IPS-20b (cell line): ENCODE data around the gene PHF19.

Experiments
- H3K27ac ChIP-seq: one replicate; pipeline ENCODE4 v1.5.1; 2013; ENCODE audit warnings: low read length
- H3K27me3 ChIP-seq: 2 replicates; pipeline ENCODE4 v1.6.1; 2013; ENCODE audit warnings: mild to moderate bottlenecking, low read length, inconsistent platforms; ENCODE audit not compliant: insufficient read depth
- H3K36me3 ChIP-seq: 2 replicates; pipeline ENCODE4 v1.6.1; 2013; ENCODE audit warnings: low read depth, mild to moderate bottlenecking, inconsistent platforms, low read length, moderate library complexity; ENCODE audit not compliant: insufficient read depth
- H3K4me1 ChIP-seq: 2 replicates; pipeline ENCODE4 v1.6.1; 2013; ENCODE audit warnings: mild to moderate bottlenecking, control low read depth, inconsistent platforms, low read length, moderate library complexity; ENCODE audit not compliant: insufficient read depth
- H3K4me3 ChIP-seq: 2 replicates; pipeline ENCODE4 v1.5.1; 2013; ENCODE audit warnings: mild to moderate bottlenecking, low read length, inconsistent platforms
- H3K9ac ChIP-seq: 2 replicates; pipeline ENCODE4 v1.6.1; 2013; ENCODE audit warnings: low read depth, mild to moderate bottlenecking, inconsistent platforms, low read length, moderate library complexity
- H3K9me3 ChIP-seq: 2 replicates; pipeline ENCODE4 v1.6.1; 2013; ENCODE audit warnings: mild to moderate bottlenecking, low read depth, low read length, inconsistent platforms; ENCODE audit not compliant: insufficient read depth

Gene PHF19

DNA sequence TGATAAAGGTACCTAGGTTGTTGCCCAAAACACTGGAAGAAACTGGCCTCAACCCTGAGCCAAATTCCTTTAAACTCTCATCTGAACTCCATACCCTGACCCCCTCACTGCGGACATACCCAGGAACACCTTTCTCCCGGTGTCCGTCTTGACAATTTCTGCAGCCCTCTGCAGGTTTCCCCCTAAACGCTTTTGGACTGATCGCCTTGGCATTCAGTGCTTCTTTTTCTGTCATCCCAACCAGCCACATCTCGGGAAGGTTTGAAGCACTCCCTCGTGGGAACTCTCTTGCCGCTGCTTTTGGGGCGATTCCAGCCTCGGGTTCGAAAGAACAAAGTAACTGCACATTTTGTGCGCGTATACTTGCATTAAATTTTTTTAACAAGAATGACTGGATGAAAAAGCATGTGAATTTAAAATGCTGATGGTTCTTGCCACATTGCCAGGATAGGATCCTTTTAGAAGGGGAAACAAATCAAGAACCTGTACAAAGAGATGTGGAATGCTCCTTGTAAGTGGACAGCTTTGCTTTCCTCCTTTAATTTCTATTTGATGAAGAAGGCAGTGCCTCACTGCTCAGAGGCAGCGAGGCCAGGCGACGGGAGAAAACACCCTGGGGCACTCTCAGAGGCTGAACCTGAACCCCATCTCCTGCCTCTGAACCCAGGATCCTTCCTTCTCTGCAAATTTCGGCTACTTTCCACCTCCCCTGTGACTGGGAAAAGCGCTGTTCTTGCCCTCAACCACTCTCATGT, 34.9 kb downstream of the PHF19 start:
- H3K36me3 ChIP-seq: peaks cover 21% of the 10 kb centered on the region; the same call in 1 of the 2 replicates
- H3K27ac ChIP-seq: peak overlapping the region; percentile 92
- no peaks in the 10 kb centered on the region for H3K27me3 ChIP-seq
- no peaks in the 10 kb centered on the region for H3K9me3 ChIP-seq
- peak overlapping the region; percentile 100 for H3K9ac ChIP-seq
- peak overlapping the region; percentile 98 for H3K4me3 ChIP-seq
- peaks cover 9% of the 10 kb centered on the region; the same call in 1 of the 2 replicates for H3K4me1 ChIP-seq

DNA sequence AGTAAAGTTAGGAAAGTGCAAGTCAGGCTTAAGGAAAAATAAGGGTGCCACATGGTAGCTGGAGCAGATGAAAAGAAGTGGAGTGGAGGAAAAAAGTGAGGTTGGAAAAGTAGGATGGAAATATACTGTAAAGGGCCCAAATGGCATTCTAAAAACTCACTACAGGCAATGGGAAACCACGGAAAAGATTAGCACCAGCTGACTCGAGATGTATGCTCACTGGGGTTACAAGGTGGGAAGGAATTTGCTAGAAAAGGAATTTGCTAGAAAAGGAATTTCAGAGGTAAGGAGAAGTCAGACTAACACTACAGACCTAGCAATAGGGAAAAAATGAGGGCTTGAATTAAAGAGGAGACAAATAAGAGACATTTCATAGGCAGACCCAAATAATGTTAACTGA, 37.8 kb downstream of the PHF19 start:
- Histone ChIP-seq H3K4me3 (no peak overlapping the region), H3K9me3 (no peaks in the 10 kb centered on the region), H3K27ac (no peak overlapping the region), H3K9ac (peak overlapping the region; percentile 37; the same call in 1 of the 2 replicates), H3K36me3 (peaks cover 29% of the 10 kb centered on the region), H3K4me1 (peaks cover 5% of the 10 kb centered on the region; the same call in 1 of the 2 replicates), H3K27me3 (no peaks in the 10 kb centered on the region)

DNA sequence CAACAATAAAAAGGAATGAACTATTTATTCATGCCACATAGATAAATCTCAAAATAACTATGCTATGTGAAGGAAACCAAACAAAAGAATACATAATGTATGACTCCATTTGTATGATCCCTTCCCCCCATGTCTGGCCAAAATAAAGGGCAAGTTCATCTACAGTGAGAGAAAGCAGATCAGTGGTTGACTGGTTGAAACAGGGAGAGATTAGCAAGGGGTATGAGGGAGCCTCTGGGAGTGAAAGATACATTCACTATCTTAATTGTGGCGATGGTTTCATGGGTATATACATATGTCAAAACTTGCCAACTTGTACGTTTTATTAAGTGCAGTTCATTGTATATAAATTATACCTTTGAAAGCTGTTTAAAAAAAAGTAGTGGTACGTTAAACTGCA, 39.1 kb downstream of the PHF19 start:
- Histone ChIP-seq H3K9ac (no peak overlapping the region), H3K4me1 (0 out of 2 replicates have a peak, but pooled peaks cover 2% of the 10 kb centered on the region), H3K27me3 (no peaks in the 10 kb centered on the region), H3K4me3 (no peak overlapping the region), H3K9me3 (no peaks in the 10 kb centered on the region), H3K36me3 (peaks cover 34% of the 10 kb centered on the region), H3K27ac (no peak overlapping the region)

DNA sequence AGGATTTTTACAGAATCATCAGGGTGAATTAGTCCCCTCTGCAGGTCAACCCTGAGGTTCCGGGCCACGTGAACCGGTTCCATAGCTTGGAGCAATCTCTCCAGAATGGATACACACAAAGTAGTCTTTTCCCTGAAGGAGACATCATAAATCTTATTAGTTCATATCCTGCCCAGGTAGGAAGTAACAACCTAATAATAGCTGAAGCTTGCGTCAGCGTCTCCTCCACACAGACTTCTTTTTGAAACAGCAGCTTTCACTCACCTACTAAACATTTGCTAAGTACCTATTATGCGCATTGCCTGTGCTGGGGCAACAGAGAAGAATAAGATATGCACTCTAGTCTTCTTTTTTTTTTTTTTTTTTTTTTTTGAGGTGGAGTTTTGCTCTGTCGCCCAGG, 43.7 kb downstream of the PHF19 start:
- H3K27ac ChIP-seq: no peak overlapping the region
- H3K9me3 ChIP-seq: no peaks in the 10 kb centered on the region
- H3K36me3 ChIP-seq: peaks cover 63% of the 10 kb centered on the region
- no peak overlapping the region for H3K9ac ChIP-seq
- H3K4me3 ChIP-seq: no peak overlapping the region
- H3K4me1 ChIP-seq: no peaks in the 10 kb centered on the region
- H3K27me3 ChIP-seq: no peaks in the 10 kb centered on the region

DNA sequence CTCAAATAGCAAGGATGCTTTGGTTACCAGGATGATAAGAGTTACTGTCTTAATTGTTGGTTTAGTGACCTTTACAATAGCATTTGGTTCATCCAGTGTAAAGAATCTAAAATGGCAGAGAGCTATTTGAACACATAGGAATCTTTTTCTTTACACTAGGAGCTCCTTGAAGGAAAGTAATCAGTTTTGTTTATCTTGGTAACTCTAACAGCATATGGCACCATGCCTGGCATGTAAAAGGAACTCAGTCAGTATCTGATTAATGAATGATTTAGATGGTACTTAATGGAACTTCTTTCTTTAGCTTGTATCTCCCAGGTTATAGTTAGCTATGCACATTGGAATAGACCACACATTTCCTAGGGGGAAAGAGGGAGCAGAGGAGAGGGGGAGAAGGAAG, 44.2 kb downstream of the PHF19 start:
- H3K9me3 ChIP-seq: no peaks in the 10 kb centered on the region
- H3K27me3 ChIP-seq: no peaks in the 10 kb centered on the region
- no peak overlapping the region for H3K9ac ChIP-seq
- H3K4me1 ChIP-seq: no peaks in the 10 kb centered on the region
- H3K27ac ChIP-seq: no peak overlapping the region
- H3K36me3 ChIP-seq: peaks cover 59% of the 10 kb centered on the region
- H3K4me3 ChIP-seq: no peak overlapping the region

DNA sequence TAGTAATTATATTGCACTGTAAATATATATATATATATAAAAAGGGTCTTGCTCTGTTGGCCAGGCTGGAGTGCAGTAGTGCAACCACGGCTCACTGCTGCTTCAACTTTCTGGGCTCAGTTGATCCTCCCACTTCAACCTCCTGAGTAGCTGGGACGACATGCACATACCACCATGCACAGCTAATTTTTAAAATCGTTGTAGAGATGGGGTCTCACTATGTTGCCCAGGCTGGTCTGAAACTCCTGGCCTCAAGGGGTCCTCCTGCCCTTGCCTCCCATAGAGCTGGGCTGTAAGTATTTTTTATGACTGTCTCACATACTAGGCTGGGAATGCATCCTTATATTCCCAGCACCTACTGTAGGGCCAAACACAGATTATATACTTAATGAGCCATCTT, 46.1 kb downstream of the PHF19 start:
- Histone ChIP-seq H3K9me3 (no peaks in the 10 kb centered on the region; the same call in 1 of the 2 replicates), H3K27me3 (no peaks in the 10 kb centered on the region), H3K4me3 (no peak overlapping the region), H3K36me3 (peaks cover 78% of the 10 kb centered on the region), H3K9ac (no peak overlapping the region), H3K27ac (no peak overlapping the region), H3K4me1 (no peaks in the 10 kb centered on the region)

DNA sequence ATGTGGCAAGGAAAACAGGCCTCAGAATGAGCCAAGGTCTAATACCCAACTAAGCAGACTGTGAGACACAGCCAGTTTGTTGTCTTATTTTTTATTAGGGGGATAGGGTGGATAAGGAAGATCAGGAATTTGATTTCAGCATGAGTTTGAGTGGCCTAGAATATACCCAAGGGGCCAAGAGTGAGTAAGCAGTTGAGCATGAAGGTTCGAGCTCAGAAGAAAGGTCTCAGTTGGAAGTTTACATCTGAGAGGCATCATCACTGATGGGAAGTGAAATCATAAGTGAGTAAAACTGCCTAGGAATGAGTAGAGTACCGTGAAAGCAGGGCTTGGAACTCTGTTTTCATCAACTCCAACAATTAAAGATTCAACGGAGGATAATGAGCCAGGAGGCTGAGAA, 46.8 kb downstream of the PHF19 start:
- H3K4me3 ChIP-seq: no peak overlapping the region
- no peak overlapping the region for H3K27ac ChIP-seq
- H3K9ac ChIP-seq: no peak overlapping the region
- no peaks in the 10 kb centered on the region for H3K4me1 ChIP-seq
- no peaks in the 10 kb centered on the region; the same call in 1 of the 2 replicates for H3K9me3 ChIP-seq
- H3K36me3 ChIP-seq: peaks cover 83% of the 10 kb centered on the region
- H3K27me3 ChIP-seq: no peaks in the 10 kb centered on the region

DNA sequence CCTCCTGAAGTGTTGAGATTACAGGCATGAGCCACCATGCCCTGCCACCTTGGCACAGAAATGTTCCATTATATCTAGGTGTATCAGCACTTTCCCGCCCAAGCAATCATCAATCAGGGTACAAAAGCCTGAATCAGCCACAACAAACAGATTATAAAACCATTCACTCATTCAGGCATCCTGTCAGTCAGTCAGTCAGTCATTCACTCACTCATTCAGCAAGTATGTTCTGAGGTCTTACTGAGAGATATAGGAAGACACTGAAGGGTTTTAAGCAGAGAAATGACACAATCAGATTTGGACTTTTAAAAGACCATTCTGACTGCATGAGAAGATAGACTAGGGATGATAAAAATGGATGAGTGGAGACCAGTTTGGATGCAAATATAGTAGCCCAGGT, 47.3 kb downstream of the PHF19 start:
- no peak overlapping the region for H3K27ac ChIP-seq
- H3K9ac ChIP-seq: no peak overlapping the region
- no peaks in the 10 kb centered on the region for H3K27me3 ChIP-seq
- H3K36me3 ChIP-seq: peaks cover 83% of the 10 kb centered on the region
- H3K9me3 ChIP-seq: no peaks in the 10 kb centered on the region; the same call in 1 of the 2 replicates
- no peaks in the 10 kb centered on the region for H3K4me1 ChIP-seq
- H3K4me3 ChIP-seq: no peak overlapping the region

DNA sequence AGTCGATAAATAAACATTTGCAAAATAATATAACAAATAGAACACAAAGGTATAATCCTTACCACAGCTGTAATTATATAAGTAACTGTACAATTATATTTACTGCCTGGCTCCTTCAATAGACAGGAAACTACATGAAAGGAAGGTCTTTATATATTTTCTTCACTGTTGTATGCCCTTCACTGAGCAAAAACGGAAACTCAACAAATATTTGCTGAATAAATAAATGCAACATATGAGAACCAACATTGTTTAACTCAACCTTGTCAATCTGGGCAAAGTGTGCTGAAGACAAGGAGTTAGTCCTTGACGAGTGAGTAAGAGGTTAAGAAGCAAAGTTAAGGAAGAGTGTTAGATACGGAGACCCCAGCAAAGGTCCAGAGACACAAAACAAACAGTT, 56.9 kb downstream of the PHF19 start:
- Histone ChIP-seq H3K9me3 (no peaks in the 10 kb centered on the region), H3K4me1 (no peaks in the 10 kb centered on the region), H3K27me3 (no peaks in the 10 kb centered on the region), H3K9ac (no peak overlapping the region), H3K4me3 (no peak overlapping the region), H3K36me3 (peaks cover 93% of the 10 kb centered on the region), H3K27ac (no peak overlapping the region)

DNA sequence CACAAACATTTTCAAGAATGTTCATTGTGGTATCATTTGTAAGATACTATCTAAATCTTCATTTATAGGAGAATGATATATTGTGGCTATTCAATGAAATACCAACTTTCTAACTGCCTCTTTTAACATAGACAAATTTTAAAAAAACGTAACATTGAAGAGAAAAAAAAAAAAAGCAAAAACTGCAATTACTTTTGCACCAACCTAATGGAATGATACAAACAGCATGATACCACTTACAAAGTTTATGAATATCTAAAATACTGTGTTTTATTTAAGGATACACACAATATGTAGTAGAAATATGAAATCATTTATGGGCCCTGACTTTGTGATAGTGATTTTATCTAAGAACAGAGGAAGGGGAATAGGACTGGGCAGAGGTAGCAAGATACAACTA, 58.4 kb downstream of the PHF19 start:
- Histone ChIP-seq H3K9ac (no peak overlapping the region), H3K4me3 (no peak overlapping the region), H3K27ac (no peak overlapping the region), H3K27me3 (no peaks in the 10 kb centered on the region), H3K9me3 (no peaks in the 10 kb centered on the region), H3K4me1 (no peaks in the 10 kb centered on the region), H3K36me3 (peaks cover 80% of the 10 kb centered on the region)

DNA sequence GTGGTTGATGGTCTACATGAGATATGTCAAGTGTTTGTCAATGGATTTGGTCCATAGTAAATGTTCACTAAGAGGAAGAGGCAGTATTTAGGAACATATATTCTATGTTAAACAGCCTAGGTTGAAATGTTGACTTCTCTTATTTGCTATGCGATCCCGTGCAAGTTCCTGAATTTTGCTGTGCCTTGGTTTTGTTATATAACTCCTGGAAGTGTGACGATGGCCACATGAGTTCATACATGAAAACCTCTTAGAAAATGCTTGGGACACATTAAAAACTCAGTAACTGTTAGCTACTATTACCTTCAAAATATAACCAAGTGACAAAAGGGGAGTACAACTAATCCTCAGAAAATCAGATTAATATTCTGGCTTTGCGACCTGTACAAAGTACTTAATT, 61.9 kb downstream of the PHF19 start:
- Histone ChIP-seq H3K27ac (no peak overlapping the region), H3K4me3 (no peak overlapping the region), H3K36me3 (peaks cover 50% of the 10 kb centered on the region), H3K9me3 (no peaks in the 10 kb centered on the region), H3K9ac (no peak overlapping the region), H3K4me1 (no peaks in the 10 kb centered on the region), H3K27me3 (no peaks in the 10 kb centered on the region)

DNA sequence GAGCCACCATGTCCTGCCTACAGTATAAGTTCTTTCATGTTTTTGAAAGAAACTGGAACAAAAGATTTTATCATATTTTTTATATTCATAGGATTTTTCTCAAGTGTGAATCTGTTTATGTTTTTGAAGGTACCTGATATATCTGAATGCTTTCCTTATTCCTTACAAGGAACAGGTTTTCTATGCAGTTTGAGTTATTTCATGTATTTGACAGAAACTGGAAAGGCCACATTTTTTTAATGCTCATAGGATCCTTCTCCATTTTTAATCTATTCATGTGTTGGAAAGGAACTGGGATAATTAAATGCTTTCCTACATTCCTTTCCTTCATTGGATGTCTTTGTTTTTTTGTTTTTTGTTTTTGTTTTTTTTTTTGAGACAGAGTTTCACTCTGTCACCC, 68.1 kb downstream of the PHF19 start:
- H3K4me3 ChIP-seq: no peak overlapping the region
- H3K9ac ChIP-seq: no peak overlapping the region
- no peaks in the 10 kb centered on the region for H3K36me3 ChIP-seq
- H3K27ac ChIP-seq: no peak overlapping the region
- no peaks in the 10 kb centered on the region for H3K27me3 ChIP-seq
- peaks cover 24% of the 10 kb centered on the region; the same call in 1 of the 2 replicates for H3K9me3 ChIP-seq
- H3K4me1 ChIP-seq: no peaks in the 10 kb centered on the region
